Activated T-helper 9 cell treated with anti-CD3 and anti-CD28 coated beads, Interleukin-2, amount 50 U/mL, for 16 hours (primary cell): ENCODE results near the gene PRRG3.

ENCODE experiments used
- DNase-seq: peaks from one replicate; pipeline ENCODE4 v3.0.0-alpha.2; 2020; ENCODE audit warnings: low read depth

Gene PRRG3

GRCh38 chrX:151743651-151744470 is 48.6 kb downstream of the PRRG3 start:
- DNase-seq, result no peak

GRCh38 chrX:151745651-151746050 is 50.4 kb downstream of the PRRG3 start:
- no peak for DNase-seq

DNA sequence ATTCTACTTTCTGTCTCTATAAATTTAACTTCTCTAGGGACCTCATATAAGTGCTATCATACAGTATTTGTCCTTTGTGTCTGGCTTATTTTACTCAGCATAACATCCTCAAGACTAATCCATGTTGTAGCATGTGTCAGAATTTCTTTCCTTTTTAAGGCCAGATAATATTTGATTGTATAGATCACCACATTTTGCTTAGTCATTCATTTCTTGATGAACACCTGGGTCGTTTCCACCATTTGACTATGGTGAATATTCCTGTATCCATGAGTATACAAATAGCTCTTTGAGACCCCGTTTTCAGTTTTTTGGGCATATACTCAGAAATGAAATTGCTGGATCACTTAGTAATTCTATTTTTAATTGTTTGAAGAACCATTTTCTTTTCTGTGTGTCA is 51.2 kb downstream of the PRRG3 start:
- no peak for DNase-seq

- no peak for DNase-seq
Measured at GRCh38 chrX:151750511-151750910, 55.3 kb downstream of the PRRG3 start.

- DNase-seq, result no peak
Measured at GRCh38 chrX:151752847-151753246, 57.6 kb downstream of the PRRG3 start.

- no peak for DNase-seq
Measured at GRCh38 chrX:151753313-151754046, 58.2 kb downstream of the PRRG3 start.

DNA sequence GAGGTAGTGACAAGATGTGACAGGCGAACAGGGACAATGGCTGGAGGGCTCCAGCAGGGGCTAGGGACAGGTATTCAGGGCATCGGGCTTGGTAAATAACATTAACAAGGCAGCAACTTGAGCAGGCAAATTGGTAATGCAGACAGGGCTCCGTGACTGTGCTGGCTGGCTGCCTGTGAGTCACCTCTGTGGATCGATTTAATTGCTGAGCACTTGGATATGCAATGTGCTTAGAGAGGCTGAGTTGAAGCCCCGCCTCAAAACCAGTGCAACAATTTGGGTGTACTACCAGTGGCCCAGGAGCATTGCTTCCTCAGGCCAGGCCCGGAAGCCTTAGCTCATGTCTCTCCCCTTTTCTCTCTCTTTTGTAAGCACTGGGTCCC is 58.8 kb downstream of the PRRG3 start:
- no peak for DNase-seq

DNA sequence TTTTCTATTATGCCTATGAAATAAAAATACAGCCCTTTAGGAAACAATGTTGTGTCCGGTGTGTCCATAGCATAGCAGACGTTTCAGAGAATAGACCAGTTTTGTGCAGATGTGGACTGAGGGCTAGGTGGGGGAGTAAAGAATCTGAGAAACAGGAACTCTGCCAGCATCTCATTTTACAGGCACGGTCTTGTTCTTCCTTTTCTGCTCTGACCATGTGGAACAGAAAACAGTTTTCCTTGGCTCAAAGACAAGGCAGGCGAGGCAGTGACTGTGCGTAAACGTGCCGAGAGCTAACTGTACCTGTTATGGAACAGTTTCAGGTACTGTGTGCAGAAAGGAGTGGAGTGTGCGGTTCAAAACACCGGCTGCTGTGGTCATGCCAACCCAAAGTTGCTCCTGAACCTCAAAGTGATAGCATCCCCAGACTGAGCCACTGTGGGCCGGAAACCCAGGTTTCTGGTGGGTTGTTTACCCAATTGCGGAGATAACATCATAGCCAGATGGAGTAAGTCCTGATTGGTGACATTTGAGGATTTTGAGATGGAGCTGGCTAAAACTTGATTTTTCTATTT is 59.5 kb downstream of the PRRG3 start:
- DNase-seq, result no peak
